HepG2 (cell line): ENCODE data around the gene CEP120. TPM values are rescaled to one million over a fixed set of nuclear protein-coding genes. Genes with fewer than 3 reads are reported as not detected.

ENCODE experiments used
- FOXC1 ChIP-seq: sonication (generic); formaldehyde crosslinking; IDR thresholded peaks from 2 replicates; pipeline ENCODE4 v1.8.0; 2022; ENCODE audit warnings: mild to moderate bottlenecking, missing genetic modification reagents, borderline replicate concordance
- JARID2 ChIP-seq: sonication (generic); formaldehyde crosslinking; IDR thresholded peaks from 2 replicates; pipeline ENCODE4 v1.8.1; 2023; ENCODE audit warnings: missing genetic modification reagents, inconsistent platforms; ENCODE audit not compliant: insufficient replicate concordance
- ZBTB33 ChIP-seq: sonication (generic); formaldehyde crosslinking; IDR thresholded peaks from 2 replicates; pipeline ENCODE4 v1.4.0; 2020; ENCODE audit warnings: missing genetic modification reagents
- ZBTB40 ChIP-seq, 2 experiments: fragments of 450-650 bp in 1 of 2; sonication (generic) in 1 of 2; formaldehyde crosslinking in 1 of 2; IDR thresholded peaks; 2 replicates each; pipeline versions ENCODE4 v1.6.1 to v1.8.0; 2016 to 2022; ENCODE audit warnings: antibody characterized with exemption in 1 of 2, mild to moderate bottlenecking in 1 of 2, missing genetic modification reagents in 1 of 2
- ZFP37 ChIP-seq: sonication (generic); formaldehyde crosslinking; IDR thresholded peaks from 2 replicates; pipeline ENCODE4 v1.4.0; 2020; ENCODE audit warnings: missing genetic modification reagents, borderline replicate concordance
- ZNF510 ChIP-seq: sonication (generic); formaldehyde crosslinking; IDR thresholded peaks from 2 replicates; pipeline ENCODE4 v1.4.0; 2020; ENCODE audit warnings: low read depth, mild to moderate bottlenecking, missing genetic modification reagents
- polyA plus RNA-seq, 8 experiments: library from polyadenylated mRNA; depleted of rRNA in 3 of 8; stranded (reverse) in 7 of 8; unstranded in 1 of 8; fragments of >200 nt; fragmentation: Illumina TruSeq in 4 of 8; extraction: Trizol in 4 of 8; gene quantifications; 2 replicates each; pipeline versions ENCODE4 v1.2.1 to v1.2.3, GENCODE V29; 2011 to 2016; ENCODE audit warnings: low read depth in 4 of 8, missing spikeins in 1 of 8, mixed read lengths in 1 of 8; ENCODE audit not compliant: insufficient read depth in 1 of 8
- total RNA-seq, 5 experiments: library from RNA; depleted of rRNA; stranded (reverse); fragments of >200 nt; fragmentation: Illumina TruSeq; extraction: Trizol; gene quantifications; 2 replicates each; pipeline ENCODE4 v1.2.3, GENCODE V29; 2016; ENCODE audit warnings: low read depth in 1 of 5

Gene CEP120
- total and polyA plus RNA-seq, 2 of the 13 experiments (the other 11 are each of a cell fraction or from before 2014, with no cell fraction given): 8.0 to 14.7 TPM

- TF ChIP-seq ZBTB33 (CRISPR knock-in tag) (no peak), JARID2 (CRISPR knock-in tag) (no peak), ZNF510 (CRISPR knock-in tag) (no peak), ZFP37 (CRISPR knock-in tag) (no peak), ZBTB40 (IDR thresholded peaks at IDR 0.05) (no peak), ZBTB40 (CRISPR knock-in tag; IDR thresholded peaks at IDR 0.05) (no peak), FOXC1 (CRISPR knock-in tag) (no peak)
These were observed 548 bp downstream of the CEP120 start (continued) for GRCh38 chr5:123422433-123423277.
